Neural progenitor cell (in vitro differentiated cells): ENCODE measurements around the gene PLAC1. TPM values are rescaled to one million over a fixed set of nuclear protein-coding genes. Genes with fewer than 3 reads are reported as not detected.

Experiments
- DNase-seq: peaks from one replicate; pipeline ENCODE4 v3.0.0-alpha.2; 2016; ENCODE audit warnings: low spot score
- H2AFZ ChIP-seq: fragments of 200-600 bp; sonication (generic); replicated peaks from 2 replicates; pipeline ENCODE4 v1.6.1; 2016; ENCODE audit warnings: antibody characterized with exemption
- H3F3A ChIP-seq: fragments of 200-600 bp; sonication (generic); 2 replicates; pipeline ENCODE4 v1.6.1; 2016; ENCODE audit warnings: antibody characterized with exemption, low read depth
- H3K27ac ChIP-seq: fragments of 200-600 bp; sonication (generic); 2 replicates; pipeline ENCODE4 v1.5.1; 2016; ENCODE audit warnings: mild to moderate bottlenecking
- H3K27me3 ChIP-seq: fragments of 200-600 bp; sonication (generic); 2 replicates; pipeline ENCODE4 v1.6.1; 2016; ENCODE audit warnings: mild to moderate bottlenecking, moderate library complexity
- H3K36me3 ChIP-seq: fragments of 200-600 bp; sonication (generic); 2 replicates; pipeline ENCODE4 v1.5.1; 2016
- H3K4me1 ChIP-seq: fragments of 200-600 bp; sonication (generic); 2 replicates; pipeline ENCODE4 v1.6.1; 2016; ENCODE audit warnings: mixed run types
- H3K4me2 ChIP-seq: fragments of 200-600 bp; sonication (generic); 2 replicates; pipeline ENCODE4 v1.6.1; 2016
- H3K4me3 ChIP-seq: fragments of 200-600 bp; sonication (generic); 2 replicates; pipeline ENCODE4 v1.5.1; 2016
- H3K79me2 ChIP-seq: fragments of 200-600 bp; sonication (generic); 2 replicates; pipeline ENCODE4 v1.6.1; 2016; ENCODE audit warnings: low read depth
- H3K9ac ChIP-seq: fragments of 200-600 bp; sonication (generic); 2 replicates; pipeline ENCODE4 v1.6.1; 2016
- H3K9me3 ChIP-seq: fragments of 200-600 bp; sonication (generic); 2 replicates; pipeline ENCODE4 v1.5.1; 2016; ENCODE audit warnings: low read depth
- H4K20me1 ChIP-seq: fragments of 200-600 bp; sonication (generic); 2 replicates; pipeline ENCODE4 v1.6.1; 2016; ENCODE audit warnings: low read depth
- H3K27ac Mint-ChIP-seq: 3 replicates; pipeline ENCODE4 v1.8.0; 2021; ENCODE audit warnings: mixed read lengths
- H3K27me3 Mint-ChIP-seq: 2 replicates; pipeline ENCODE4 v1.8.0; 2022; ENCODE audit warnings: low read depth, mild to moderate bottlenecking, inconsistent platforms, moderate library complexity, mixed read lengths; ENCODE audit not compliant: insufficient read depth
- H3K36me3 Mint-ChIP-seq: 3 replicates; pipeline ENCODE4 v1.8.0; 2021; ENCODE audit warnings: mixed read lengths
- H3K4me1 Mint-ChIP-seq: 3 replicates; pipeline ENCODE4 v1.8.0; 2021; ENCODE audit warnings: mixed read lengths
- H3K4me3 Mint-ChIP-seq: 3 replicates; pipeline ENCODE4 v1.8.0; 2021; ENCODE audit warnings: mild to moderate bottlenecking, moderate library complexity, mixed read lengths
- H3K9me3 Mint-ChIP-seq: 3 replicates; pipeline ENCODE4 v1.8.0; 2020; ENCODE audit warnings: mixed read lengths
- CTCF ChIP-seq: fragments of 200-600 bp; sonication (generic); IDR thresholded peaks from 2 replicates; pipeline ENCODE4 v1.5.1; 2017; ENCODE audit warnings: antibody characterized with exemption, mild to moderate bottlenecking
- EZH2 ChIP-seq: fragments of 200-600 bp; sonication (generic); IDR thresholded peaks from 2 replicates; pipeline ENCODE4 v1.6.1; 2017; ENCODE audit warnings: antibody characterized with exemption, mild to moderate bottlenecking, moderate library complexity
- EZH2phosphoT487 ChIP-seq: fragments of 200-600 bp; sonication (generic); IDR thresholded peaks from 2 replicates; pipeline ENCODE4 v1.6.1; 2017; ENCODE audit warnings: antibody characterized with exemption
- total RNA-seq: library from RNA; depleted of rRNA; stranded (reverse); fragments of >200 nt; gene quantifications from 2 replicates; pipeline ENCODE4 v1.2.3, GENCODE V29; 2015; ENCODE audit warnings: low replicate concordance

PLAC1 gene
- total RNA-seq, 1 donor from 2014 or later: not detected

DNA sequence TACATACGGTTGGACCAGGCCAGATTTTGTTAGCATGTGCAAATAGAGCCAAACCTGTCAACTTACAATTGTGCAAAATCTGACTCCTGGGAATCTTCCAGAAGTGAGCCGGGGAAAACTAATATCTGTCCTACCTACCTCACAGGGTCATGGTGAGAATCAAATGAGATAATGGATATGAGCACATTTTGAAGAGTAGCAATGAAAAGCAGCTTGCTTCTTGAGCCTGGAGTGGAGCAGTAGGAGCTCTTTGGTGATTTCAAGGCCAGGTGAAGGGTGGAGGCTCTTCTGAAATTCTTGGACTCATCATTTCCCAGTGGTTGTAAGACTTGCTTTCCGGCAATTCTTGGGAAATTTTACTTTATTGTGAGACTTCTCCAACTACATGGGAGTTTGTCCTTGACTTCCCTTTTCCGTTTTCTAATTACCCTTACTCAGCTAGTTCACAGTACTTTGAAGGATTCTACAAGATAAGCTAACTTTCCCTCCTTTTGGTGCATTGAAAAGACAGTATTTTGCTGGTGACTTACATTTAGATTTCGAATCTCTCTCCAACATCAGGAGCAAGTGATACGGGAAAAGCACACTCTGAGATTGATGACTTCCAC is 12.2 kb downstream of the PLAC1 start:
- H3K4me3 Mint-ChIP-seq: no peak overlapping the region
- no peak for TF ChIP-seq CTCF
- no peak for TF ChIP-seq EZH2phosphoT487
- no peak for TF ChIP-seq EZH2
- H3K4me1 Mint-ChIP-seq: no peaks in the 10 kb centered on the region
- no peaks in the 10 kb centered on the region for H3K79me2 ChIP-seq
- no peak overlapping the region for H3K27ac ChIP-seq
- H3K9me3 Mint-ChIP-seq: no peaks in the 10 kb centered on the region
- no peaks in the 10 kb centered on the region for H3K9me3 ChIP-seq
- no peaks in the 10 kb centered on the region for H3K36me3 ChIP-seq
- no peak overlapping the region for H2AFZ ChIP-seq
- no peaks in the 10 kb centered on the region for H3K4me1 ChIP-seq
- H3K27me3 ChIP-seq: no peaks in the 10 kb centered on the region
- H3K9ac ChIP-seq: no peak overlapping the region
- H3K27ac Mint-ChIP-seq: no peak overlapping the region
- no peaks in the 10 kb centered on the region for H3F3A ChIP-seq
- H4K20me1 ChIP-seq: no peaks in the 10 kb centered on the region
- no peak for DNase-seq
- H3K27me3 Mint-ChIP-seq: peaks cover 2% of the 10 kb centered on the region
- H3K4me2 ChIP-seq: no peak overlapping the region
- no peaks in the 10 kb centered on the region for H3K36me3 Mint-ChIP-seq
- H3K4me3 ChIP-seq: no peak overlapping the region

DNA sequence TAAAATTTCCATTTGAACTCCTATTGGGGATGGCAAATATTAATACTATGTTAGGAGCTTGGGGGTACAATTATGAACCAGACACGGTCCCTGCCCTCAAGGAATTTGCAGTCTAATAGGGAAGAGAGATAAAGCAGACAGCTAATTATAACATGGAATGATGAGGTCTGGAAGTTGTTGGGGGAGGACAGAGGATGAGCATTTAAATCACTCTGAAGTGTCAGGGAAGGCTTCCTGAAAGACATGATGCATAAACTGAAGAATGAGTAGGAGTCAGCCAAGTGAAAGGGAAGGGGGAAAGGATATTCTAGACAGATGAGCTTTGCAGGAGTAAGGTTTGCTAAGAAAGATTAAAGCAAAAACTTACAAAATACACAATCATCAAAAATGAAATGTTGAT is 15.9 kb downstream of the PLAC1 start:
- Histone ChIP-seq H3K79me2 (no peaks in the 10 kb centered on the region), H3K9me3 (no peaks in the 10 kb centered on the region), H3K27me3 (no peaks in the 10 kb centered on the region), H2AFZ (no peak overlapping the region), H3K9ac (no peak overlapping the region), H3K4me3 (no peak overlapping the region), H3K27ac (no peak overlapping the region), H3K4me2 (no peak overlapping the region), H4K20me1 (no peaks in the 10 kb centered on the region), H3K36me3 (no peaks in the 10 kb centered on the region), H3F3A (no peaks in the 10 kb centered on the region), H3K4me1 (no peaks in the 10 kb centered on the region)
- Mint-ChIP-seq H3K27ac (no peak overlapping the region), H3K36me3 (no peaks in the 10 kb centered on the region), H3K4me1 (no peaks in the 10 kb centered on the region), H3K9me3 (no peaks in the 10 kb centered on the region), H3K4me3 (no peak overlapping the region), H3K27me3 (no peaks in the 10 kb centered on the region)
- TF ChIP-seq EZH2: no peak
- TF ChIP-seq EZH2phosphoT487: no peak
- no peak for TF ChIP-seq CTCF
- no peak for DNase-seq

DNA sequence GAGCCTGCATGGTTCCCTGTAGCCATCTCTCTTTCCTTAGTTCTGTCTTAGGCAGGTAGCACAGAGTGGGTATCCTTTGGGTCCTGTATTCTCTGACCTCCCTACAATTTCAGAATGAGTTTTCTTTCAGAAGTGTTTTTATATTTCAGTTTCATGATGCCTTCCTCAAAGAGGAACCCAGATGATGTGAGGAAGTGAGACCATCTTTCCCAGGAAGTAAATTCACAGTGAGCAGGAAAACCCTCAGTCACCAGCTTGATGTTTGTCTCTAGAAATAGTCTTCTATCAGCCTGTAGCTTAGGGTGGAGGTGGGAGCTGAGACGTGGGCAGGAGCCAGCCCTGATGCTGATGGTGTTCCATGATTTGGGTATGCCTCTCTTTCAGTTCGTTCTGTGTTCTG is 16.9 kb downstream of the PLAC1 start:
- Histone ChIP-seq H2AFZ (no peak overlapping the region), H4K20me1 (no peaks in the 10 kb centered on the region), H3K9me3 (no peaks in the 10 kb centered on the region), H3K4me2 (no peak overlapping the region), H3K9ac (no peak overlapping the region), H3K27ac (no peak overlapping the region), H3K27me3 (no peaks in the 10 kb centered on the region), H3F3A (no peaks in the 10 kb centered on the region), H3K79me2 (no peaks in the 10 kb centered on the region), H3K4me1 (no peaks in the 10 kb centered on the region), H3K4me3 (no peak overlapping the region), H3K36me3 (no peaks in the 10 kb centered on the region)
- Mint-ChIP-seq H3K36me3 (no peaks in the 10 kb centered on the region), H3K4me1 (no peaks in the 10 kb centered on the region), H3K4me3 (no peak overlapping the region), H3K27ac (no peak overlapping the region), H3K27me3 (no peaks in the 10 kb centered on the region), H3K9me3 (no peaks in the 10 kb centered on the region)
- TF ChIP-seq CTCF (no peak), EZH2 (no peak), EZH2phosphoT487 (no peak)
- DNase-seq: no peak
